Activated T-helper 1 cell treated with Interleukin-2 at 50 U/mL for 16 hours (primary cell): Measurements from ENCODE around the gene SLC17A4.
A peak's percentile ranks its signal among the peaks of the same experiment; 100 is the strongest.

ENCODE experiments used
- DNase-seq: peaks from one replicate; pipeline ENCODE4 v3.0.0-alpha.2; 2020; ENCODE audit warnings: low read depth

Gene SLC17A4

DNA sequence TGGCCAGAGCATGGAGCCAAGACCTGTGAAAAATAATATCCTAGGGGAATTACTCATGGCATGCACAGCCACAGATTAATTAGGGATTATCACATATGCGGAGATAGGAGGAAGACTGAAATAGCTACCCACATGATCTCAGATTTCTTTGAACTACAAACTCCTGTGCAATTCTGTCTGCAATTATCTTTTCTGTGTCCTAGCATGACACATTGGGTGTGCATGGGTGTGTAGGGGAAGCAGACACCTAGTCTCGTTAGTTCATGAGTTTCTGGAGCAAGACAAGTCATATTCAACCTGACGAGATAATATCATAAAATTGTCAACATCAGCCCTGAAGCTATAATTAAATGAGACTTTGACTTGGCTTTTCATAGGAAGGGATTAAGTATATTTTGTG lies 3.6 kb upstream of the SLC17A4 start:
- no peak for DNase-seq

DNA sequence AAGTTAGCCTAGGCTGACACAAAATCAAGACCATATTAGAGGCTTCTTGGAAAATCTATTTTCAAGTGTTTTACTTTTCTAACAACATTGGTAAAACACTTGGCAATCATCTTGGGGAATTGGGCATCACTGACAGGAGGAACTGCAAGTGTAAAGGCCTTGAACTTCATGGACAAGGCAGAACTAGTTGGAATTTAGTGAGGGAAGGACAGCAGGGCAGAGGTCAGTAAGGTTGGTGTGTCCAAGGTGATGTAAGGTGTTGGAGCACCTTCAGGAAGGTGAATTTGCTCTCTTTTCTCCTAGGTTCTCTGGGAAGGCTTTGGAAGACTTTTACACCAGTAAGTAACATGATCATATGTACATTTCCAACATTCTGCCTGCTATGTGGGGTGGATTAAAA lies 1.5 kb upstream of the SLC17A4 start:
- DNase-seq = no peak

DNA sequence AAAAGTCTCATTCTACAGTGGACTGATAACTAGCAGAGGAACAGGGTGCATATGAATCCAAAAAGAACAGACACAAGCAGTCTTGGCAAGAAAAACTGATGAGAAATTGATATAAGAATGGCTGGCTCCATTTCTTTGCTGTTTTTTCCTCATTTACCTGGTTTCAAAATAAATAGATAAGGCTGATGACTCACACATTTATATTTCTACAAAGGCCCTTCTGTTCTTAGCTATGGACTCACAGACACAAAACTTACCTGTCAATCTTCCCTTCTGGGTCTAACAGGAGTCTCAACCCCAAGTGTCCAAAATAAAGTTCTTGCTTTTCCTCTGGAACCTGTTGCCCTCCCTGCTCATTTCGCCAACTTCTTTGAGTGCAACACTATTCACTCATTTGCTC lies 941 bp downstream of the SLC17A4 start:
- DNase-seq = no peak

DNA sequence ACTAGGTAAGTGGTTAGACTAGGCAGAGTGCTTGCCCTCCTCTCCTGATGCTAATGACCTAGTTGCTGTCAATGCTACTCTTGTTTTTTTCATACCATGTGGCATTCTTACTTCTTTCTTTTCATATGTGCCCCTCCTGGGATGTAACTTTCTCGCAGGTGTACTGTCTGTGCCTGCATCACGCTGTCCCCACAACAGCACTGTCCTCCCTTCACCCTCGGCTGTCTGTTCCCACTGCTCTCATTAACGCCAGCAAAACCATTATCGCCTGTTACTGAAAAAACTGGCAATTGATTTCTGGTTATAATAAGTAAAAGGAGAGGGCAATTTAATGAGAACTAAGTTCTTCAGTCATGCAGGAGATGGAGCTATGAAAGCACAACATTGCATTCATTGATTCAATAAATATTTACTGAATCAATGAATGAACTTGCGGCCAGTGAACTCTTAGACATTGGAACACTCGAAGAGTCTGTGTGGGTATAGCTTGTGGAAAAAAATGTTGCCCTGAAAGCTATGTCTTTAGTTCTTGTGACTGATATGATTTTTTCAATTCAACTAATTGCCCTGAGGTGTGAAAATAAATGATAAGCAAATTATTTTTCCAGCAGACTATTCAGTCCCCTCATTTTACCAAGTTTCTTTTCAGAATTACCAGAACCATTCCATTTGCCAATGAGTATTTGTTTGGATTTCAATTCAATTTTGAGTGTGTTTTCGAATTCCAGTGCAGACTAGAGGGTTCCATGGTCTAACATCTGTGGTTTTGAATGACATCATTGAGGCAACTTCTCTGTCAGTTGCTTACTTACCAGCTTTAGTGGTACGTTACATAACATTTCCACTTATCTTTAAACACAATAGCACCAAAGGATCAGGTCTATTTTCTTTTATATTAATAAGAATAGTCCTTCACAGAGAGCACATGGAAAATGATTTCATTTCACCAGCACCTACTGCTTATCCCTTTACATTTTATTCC lies 2.1 kb downstream of the SLC17A4 start:
- no peak for DNase-seq

DNA sequence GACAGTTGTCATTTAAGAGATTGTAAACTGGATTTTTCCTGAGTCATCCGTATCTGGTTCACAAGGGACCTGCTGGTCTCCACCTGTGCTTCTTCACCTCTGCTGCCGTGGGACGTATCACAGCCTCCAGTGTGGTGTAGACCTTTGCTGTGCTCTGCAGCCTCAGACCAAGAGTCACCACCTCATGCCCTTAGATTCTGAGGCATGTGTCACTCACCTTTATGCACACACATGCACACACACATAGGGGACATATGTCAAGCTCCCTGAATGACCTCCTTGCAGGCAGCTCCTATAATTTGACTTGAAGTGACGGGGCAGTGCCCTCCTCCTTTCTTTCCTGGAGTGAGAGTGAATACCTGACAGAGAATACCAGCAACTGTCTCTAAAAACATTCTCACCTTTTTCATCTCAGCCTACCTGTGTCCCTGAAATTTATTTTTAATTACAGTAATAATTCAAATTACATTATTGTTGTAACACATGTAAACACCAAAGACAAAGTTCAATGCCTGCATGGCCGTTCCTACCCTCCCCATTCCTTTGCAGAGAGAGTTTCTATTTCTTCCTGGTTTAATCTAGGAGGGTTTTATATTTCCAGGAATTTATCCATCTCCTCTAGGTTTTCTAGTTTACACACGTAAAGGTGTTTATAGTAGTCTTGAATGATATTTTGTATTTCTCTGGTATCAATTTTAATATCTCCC lies 3.5 kb downstream of the SLC17A4 start:
- no peak for DNase-seq

DNA sequence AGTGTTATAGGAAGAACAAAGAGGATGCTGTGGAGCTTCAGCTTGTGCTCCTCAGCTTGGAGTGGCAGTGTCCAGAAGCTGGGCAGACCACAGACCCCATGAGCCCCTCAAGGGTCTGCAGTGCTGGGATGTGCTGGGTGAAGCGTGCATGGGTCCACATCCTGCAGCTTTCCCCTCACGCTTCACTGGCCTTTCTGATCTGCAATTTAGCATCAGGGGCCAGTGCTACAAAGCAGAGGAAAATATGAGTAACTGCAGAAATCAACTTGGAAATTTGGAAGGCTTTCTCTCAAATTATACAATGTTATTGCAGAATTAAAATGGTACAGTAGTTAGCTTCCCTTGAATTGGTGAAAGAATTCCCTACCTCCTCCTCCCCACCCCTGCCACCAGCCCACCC lies 10.1 kb downstream of the SLC17A4 start:
- DNase-seq = no peak

DNA sequence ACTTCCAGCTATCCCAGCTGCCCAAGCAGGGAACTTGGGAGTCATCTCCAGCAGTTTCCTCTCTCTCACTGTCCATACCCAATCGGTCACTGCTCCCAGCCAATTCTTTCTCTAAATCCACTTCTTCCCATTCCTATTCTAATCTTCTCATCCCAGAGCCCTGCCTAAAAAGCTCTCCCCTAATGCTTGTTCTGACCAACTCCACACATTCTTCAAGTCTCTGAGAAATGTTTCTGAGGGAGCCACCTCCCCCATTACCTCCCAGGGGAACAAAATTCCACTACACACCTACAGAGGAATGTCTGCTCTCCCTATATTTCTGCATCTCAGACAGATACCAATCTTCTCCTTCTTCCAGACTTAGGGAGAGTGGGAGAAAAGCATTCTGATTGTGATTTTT lies 14.0 kb downstream of the SLC17A4 start:
- no peak for DNase-seq

DNA sequence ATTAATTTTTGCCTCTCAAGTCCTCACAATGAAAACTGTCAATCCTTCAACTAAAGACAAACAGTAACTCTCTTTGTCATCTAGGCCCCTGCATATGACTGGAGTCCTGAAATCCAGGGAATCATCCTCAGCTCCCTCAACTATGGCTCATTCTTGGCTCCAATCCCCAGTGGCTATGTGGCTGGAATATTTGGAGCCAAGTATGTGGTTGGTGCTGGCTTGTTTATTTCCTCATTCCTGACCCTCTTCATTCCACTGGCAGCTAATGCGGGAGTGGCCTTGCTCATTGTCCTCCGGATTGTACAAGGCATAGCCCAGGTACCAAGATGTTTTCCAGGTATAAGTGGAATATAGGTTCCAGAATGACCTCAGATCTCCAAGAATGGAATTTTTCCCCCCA lies 15.4 kb downstream of the SLC17A4 start:
- DNase-seq = no peak

DNA sequence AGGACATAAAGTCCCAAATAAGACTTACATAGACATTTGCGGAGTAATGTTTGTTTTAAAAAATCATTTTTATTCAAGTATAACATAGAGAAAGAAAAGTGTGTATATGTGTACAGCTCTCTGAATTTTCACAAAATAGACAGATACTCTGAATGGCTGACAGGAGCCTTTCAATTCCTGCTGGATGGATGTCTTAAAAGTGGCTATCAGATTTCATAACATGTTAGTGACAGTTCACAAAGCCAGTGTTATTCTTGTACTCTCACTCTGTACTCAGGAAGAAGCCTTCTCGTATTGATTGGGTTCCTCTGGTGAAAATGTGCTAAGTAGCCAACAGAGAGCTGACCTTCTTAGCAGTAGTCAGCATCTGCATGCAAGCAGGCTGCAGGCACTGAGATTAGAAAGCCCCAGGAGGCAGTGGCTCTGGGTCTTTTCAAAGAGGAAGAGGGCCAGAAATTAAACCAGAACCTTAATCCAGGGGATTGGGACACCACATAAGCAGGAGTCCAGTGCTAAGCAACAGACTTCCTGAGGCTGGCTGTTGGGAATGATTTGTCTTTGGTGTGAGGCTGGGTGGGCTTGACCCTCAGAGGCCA lies 19.7 kb downstream of the SLC17A4 start:
- DNase-seq = no peak

DNA sequence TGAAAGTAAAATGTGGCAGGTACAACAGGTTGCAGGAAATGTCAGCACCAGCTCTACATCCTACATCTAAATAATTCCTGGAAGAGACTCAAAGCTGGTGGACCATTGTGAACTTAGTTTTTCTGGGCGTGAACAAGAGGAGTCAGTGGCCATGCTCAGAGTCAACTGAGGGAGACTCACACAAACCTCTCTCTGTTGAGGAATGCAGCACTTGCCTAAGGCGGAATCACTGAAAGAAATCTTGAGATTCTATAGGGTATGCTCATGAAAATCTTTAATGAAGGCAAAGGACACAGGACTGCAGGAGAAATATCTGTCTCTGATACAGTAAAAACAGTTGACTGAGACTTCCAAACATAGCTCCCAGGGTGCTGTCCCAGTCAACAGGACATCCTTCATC lies 22.5 kb downstream of the SLC17A4 start:
- no peak for DNase-seq

DNA sequence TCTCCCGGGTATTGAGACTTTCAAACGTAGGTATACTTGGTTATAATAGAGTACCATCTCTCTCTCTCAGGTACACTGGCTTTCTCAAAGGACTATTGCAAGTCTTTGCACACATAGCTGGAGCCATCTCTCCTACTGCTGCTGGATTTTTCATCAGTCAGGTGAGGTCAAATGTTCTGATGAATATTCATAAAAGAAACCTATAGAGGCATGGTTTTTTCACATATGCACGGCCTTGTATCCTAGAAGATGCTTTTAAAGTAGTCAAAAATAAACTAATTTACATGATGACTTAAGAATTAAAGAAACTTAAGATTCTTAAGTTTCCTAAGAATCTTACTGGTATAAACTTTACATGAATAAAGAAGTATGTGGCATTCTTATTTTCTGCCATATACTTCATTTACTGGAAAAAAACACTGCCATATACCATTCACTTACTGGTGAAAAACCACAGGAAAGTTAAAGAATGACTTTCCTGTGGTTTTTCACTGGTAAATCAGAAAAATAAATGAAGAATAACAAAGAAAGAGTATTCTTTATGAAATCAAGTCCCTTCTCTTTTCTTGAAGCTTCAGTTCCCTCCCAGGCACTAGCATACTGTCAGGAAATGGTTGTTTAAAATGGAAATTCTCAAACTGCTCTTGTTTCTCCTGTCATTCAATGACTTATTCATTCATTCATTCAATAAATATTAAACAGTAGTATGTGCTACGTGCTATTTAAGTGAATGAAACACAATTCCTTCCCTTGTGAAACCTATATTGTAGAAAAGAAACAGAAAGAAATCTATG lies 23.5 kb downstream of the SLC17A4 start:
- DNase-seq = no peak

DNA sequence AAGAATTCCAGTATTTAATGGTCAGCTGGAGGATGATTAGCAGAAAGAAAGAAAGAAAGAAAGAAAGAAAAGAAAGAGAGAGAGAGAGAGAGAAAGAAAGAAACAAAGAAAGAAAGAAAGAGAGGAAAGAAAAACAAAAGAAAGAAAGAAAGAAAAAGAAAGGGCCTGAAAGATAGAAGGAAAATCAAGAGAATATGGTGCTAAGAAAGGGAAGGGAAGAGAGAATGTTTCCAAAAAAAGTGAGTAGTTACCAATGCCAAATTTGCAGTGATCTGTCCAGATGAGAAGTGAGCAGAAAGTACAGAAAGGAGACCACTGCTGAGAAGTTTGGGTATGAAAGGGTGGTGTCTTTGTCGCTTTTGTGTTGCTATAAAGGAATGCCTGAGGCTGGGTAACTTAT lies 26.6 kb downstream of the SLC17A4 start:
- DNase-seq = no peak

DNA sequence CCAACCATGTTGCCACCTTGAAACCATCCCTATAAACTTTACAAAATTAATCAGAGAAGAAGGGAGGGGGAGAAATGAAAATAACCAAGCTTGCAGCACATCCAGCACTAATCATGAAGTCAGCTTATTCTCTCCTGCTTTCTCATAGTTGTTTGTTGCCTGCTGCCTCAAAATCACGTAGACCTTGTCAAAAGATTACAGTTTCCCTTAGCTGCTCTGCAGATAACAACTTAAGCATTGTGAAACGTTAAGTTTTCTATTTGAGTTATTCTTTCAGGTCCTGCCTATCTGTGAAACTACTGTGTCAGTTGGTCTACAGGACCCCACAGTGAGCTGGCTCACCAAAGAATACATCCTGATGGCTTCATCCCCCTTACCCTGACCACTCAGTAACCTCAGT lies 32.9 kb downstream of the SLC17A4 start:
- no peak for DNase-seq

DNA sequence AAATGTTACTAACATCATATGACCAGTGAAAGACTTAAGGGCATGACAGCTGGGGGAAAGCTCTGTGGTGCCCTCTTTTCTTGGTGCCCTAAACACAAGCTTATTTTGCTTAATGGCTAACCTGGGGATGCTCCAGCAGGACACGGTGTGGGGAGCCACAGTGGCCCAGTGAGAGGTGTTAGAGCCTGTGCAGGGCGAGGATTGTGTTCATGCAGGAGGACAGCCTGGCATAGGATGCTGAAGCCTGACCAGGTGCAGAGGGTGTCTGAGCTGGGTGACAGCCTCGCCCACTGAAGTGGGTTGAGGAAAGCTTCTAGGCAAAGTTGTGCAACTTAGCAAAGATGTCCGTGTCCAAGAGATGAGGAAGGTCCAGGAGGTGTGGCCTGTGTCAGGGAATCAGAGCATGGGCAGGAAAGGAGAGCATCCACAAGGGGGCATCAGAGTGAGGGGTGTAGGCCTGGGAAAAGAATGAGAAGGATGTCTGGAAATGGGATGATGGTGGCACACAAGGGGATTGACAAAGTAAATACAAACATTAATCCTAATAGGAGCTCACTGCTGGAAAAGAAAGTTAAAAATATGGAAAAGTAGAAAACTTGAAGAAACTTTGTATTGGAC lies 33.9 kb downstream of the SLC17A4 start:
- DNase-seq = peak; percentile 2

DNA sequence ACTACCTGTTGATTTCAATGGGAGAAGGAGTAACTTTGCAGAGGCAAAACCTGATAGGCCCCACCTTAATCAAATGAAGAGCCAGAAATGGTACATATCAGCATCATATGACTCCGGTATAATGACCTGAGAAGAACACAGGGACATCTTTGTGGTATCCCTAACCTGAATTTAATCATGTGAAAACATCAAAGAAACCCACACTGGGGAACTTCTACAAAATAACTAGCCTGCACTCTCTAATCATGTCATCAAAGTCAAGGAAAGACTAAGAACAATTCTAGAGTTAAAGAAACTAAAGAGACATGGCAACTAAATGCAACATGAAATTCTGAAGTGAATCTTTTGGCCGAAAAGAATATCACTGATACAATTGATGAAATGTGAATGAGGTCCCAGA lies 34.9 kb downstream of the SLC17A4 start:
- no peak for DNase-seq

DNA sequence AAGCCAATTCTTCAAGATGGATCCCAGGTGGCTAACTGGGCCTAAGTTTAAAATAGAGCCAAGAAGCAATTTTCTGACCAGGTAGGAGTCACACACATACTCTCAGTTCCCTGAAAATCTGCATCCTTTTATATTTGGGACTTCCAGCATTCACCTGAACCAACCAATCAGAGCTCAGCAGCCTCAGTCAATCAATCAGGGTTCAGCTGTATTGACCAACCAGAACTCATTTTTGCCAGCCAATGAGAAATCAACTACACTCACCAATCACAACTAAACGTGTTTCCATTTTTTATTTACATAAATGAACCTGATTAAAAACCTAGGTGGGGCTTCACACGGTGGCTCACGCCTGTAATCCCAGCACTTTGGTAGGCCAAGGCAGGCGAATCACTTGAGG lies 37.5 kb downstream of the SLC17A4 start:
- DNase-seq = no peak

DNA sequence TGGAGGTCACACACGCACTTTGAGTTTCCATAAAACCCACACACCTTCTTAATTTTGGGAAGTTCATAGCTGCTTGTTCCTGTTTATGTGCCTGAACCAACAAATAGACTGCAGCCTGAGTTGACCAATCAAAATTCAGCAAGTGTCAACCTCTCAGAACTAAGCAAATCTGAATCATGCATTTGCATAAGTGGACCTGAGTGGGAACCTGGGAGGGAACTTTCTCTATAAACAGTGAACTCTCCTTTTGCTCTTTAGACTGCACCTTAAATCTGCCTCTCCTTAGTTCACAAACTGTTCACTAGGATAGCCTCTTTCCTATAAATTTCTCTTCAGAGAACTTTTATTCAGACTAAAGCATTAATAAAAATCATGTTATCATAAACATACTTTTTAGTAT lies 39.4 kb downstream of the SLC17A4 start:
- DNase-seq = no peak

DNA sequence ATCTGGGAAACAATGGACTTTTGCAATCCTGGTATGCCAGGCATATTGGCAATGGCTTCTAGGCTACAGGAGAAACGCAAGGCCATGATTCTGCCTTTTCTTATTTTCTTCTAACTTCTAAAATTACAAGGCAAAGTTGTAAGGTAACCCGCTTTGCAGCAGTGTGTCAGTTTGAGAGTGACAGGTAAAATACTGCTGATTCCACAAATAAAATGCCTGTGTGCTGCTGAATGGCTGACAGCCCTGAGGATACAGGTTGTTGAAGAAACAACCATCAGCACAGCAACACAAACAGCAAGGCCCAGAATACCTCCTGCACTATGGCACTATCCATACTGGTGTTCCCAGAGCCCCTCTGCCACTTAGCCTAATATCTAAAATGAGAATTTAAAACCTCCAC lies 40.2 kb downstream of the SLC17A4 start:
- no peak for DNase-seq

DNA sequence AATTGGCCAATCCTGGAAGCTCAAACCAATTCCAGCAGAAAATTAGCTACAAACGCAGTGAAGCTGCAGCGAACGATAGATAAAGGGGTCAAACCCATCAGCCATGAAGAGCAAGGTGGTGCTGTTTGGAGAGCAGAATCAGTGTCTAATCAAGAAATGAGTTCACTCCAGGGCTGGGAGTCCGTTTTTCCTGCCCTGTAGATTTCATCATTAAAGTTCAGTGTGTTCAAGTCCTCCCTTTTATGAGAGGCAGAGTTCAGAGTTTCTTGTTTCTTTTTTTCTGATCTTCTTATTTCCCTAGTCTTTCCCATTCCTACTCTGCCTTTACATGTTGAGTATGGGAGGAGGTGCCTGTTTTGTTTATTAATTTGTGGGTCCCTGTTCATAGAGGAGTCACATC lies 46.9 kb downstream of the SLC17A4 start:
- DNase-seq = no peak

DNA sequence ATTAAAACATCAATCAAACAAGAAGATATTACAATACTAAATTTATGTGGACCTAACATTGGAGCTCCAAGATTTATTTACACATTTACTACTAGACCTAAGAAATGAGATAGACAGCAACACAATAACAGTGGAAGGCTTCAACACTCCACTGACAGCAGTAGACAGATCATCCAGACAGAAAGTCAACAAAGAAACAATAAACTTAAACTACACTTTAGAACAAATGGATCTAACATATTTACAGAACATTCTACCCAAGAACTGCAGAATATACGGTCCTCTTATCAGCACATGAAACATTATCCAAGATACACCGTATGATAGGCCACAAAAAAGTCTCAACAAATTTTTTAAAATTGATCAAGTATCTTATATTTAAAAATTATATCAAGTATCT lies 50.3 kb downstream of the SLC17A4 start:
- no peak for DNase-seq

DNA sequence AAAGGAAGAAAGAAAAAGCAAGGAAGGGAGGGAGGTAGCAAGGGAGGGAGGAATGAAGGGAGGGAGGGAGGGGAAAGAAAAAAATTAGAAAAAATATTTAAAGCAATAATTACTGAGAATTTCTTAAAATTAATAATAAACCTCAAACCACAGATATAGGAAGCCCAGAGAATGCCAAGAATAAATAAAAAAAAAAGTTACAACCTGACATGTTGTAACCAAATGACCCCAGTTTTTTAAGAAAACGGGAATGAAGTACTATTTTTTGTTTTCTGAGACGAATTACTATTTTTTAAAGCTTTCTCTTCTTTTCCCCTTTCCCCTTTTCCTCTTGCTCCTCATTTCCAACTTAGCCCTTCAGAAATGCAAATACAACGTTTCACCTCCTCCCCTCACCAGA lies 60.7 kb downstream of the SLC17A4 start:
- no peak for DNase-seq

DNA sequence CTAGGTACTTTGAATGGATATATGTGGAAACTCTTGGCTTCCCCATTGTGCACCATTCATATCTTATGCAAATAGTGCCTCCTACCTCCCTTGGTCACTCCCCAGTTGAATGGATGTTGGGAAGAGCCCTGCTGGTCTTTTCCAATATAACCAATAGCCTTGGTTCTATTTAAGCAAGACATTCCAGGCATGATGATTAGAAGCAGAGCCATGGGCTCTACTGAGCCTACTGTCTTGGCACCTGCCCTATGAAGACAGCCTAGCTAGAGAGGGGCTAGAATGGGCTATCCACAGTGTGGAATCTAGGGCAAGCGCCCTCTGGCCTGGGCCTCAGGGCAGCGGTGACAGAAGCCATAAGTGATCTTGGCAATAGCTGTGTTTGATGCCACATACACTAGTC lies 61.7 kb downstream of the SLC17A4 start:
- DNase-seq = no peak
